Limb (tissue), 2 donors: Measurements from ENCODE around the gene KLRC3.
"Not testable (repeated sequence)": the region's sequence is repeated elsewhere in the genome, so short reads cannot be mapped to it uniquely, and the experiment has no call there.

Experiments used
- DNase-seq, 2 donors: peaks; one replicate each; pipeline ENCODE4 v3.0.0-alpha.2; 2016; ENCODE audit errors: extremely low spot score in 2 of 2

Gene KLRC3

DNA sequence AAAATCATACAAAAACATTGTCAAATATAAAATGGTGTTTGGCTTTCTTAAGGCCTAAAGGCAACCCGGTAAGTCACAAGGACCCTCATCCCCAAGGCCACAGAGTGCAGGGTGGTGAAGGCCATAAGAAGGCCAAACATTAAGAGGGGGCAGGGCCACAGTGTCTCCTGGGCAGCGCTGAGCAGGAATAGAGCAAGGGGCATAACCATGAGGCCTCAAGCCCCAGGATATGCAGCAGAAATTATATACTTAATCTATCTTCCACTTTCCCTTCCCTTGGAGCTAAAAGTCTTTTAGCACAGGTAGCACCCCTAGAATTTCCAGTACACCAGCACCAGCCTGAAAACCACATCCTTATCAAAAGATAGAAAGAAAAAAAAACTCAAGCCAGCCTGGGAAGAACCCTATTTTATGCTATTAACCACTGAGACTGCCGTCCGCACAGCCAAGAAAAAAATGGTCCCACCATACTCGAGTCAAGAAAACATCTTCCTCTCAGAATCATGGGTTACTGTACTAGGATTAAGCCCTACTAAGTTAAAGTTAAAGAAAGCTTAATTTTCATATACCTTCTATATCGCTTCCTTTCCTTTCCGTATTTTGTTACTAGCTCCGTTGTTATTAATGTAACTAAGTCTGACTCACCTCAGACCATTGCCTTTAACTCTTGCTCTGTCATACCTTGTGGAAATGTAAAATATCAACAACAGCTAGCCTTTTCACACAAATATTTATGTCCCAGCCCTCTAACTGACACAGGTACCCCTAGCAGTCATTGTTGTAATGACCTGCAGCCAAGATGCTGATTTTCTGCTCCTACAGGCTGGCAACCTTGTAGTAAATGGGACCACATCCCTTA, 50.6 kb downstream of the KLRC3 start:
- DNase-seq: no peak

DNA sequence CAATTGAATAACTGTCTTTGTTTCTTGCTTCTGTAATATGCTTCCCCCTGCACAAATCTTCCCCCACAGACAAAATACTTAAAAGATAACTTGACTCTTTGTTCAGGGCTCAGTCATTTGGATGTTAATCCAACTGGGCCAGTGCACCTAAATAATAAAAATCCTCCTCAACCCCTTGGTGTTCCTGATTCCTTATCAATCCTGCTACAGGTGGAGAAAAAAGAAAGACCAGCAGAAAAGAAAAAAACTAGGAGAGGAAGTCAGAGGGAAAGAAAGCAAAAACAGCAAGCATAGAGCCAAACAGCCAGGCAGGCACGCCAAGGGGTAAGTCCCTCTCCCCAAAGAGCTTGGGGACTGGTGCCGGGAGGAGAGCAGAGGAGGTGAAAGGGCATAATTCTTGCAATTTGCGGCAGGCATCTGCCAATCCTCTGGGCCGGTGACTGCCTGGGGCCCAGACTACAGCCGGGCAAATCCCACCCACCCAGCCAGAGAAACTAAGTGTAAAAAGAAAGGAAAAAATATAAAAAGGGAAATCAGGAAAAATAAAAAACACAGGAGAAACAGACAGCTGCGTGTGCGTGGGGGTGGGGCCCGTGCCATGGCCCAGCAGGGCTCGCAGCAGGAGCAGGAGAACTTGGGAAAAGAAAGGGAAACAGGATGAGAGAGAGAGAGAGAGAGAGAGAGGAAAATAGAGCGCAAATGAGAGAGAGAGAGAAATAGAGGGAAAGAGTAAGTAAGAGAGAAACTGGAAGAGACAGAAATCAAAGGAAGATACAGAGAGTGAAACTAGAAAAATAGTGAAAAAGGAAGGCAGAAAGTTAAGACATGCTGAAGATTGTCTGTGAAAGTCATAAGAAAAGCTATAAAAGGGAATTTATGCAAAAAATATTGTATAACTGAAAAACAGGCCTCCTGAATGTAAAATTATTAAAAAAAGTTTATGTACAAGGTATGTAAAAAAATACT, 51.9 kb downstream of the KLRC3 start:
- DNase-seq: no peak

GRCh38 chr12:10367714-10368113, 52.7 kb downstream of the KLRC3 start:
- not testable (repeated sequence) for DNase-seq

DNA sequence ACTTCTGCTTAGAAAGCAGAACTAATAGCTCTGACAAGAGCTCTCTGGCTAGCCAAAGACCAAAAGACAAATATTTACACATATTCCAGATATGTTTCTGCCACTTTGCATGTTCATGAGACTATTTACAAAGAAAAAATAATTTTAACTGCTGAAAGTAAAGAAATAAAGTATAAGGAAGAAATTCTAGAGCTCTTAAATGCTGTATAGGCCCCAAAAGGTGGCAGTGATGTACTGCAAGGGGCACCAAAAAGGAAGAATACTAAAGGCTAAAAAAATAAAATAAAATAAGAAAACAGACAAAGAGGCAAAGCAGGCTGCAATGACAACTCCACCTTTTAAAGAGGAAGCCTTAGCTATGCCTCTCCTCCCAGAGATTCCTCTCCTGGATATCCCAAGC, 53.5 kb downstream of the KLRC3 start:
- DNase-seq: peak in 1 of 2 donors; percentile 46

GRCh38 chr12:10365696-10366405, 54.5 kb downstream of the KLRC3 start:
- DNase-seq: peak in 1 of 2 donors; percentile 3

- peak; percentile 64 to 82 for DNase-seq
Measured at GRCh38 chr12:10364815-10365622, 55.4 kb downstream of the KLRC3 start.

DNA sequence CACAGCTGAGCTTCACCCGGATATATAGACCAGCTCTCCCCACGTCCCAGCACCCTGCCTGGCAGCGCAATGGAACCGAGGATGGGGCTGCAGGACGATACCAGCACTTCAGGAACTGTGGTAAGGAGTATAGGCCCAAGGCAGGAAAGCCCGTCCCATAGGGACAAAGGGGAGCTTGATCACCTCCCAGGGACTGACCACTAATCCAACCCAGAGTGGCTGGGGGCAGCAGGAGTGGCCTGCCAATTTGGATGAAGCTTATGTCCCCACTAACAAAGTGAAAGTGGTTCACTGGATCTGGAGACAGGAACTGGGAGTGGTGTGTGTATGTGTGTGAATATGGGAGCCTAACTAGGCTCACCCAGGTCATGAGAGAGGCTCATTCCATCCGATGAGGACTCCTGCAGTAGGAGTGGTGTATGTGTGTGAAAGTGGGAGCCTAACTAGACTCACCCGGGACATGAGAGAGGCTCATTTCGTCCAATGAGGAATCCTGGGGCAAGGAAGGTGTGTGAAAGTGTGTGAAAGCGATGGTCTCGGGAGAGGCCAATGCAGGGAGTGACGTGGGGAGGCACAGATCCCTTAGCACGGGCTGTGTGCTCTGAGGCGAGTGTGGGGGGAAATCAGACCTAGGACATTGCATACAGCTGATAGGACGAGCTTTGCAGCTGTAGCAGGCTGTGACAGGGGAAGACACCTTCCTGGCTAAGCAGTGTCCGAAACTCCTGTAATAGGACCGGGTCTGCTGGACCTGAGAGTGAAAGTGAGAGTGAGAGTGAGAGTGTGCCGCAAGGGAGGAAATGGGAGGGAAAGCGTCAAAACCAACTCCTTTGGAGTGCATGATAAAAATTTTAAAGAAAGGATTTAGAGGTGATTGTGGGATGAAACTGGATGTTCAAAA, 56.2 kb downstream of the KLRC3 start:
- peak; percentile 25 to 65 for DNase-seq

DNA sequence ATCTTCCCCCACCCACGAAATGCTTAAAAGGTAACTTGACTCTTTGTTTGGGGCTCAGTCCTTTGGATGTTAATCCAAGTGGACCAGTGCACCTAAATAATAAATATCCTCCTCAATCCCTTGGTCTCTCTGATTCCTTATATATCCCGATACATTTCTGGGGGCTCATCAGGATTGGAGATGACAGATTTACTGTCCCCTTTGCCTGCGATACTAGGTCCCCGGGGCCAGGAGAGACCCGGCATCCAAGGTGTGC, 56.8 kb downstream of the KLRC3 start:
- DNase-seq: no peak

DNA sequence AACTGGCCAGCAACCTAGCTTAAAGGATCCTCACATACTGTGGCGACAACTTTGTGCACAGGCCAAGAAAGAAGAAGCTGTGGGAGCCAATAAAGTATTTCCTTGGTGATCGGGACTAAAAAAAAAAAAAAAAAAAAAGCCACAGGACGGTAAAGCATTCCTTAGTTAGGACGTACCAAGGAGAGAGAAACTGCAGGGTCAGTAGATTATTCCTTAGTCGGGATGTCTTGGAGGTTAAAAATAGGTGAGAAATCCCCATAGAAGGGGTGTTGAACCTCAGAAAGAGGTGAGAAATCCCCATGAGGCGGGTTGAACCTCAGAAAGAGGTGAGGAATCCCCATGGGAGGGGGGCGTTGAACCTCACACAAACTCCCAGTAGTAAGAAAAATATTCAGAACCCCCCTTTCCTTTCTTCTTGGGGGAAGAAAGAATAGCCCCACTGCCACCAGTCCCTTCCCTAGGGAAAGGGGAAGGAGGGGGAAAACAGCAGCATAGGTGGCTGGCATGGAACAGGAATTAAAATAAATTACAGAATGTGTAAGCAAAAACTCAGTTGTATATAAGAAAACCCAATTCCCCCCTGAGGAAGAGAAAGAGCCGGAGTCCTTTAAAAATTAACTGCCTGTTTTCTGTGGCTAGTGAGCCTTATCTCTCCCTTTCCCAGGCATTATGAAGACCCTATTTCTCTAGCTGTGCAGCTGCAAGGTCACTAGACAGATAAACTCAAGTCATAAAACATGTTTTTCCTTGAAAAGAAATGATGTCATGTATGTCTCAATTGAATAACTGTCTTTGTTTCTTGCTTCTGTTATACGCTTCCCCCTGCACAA, 57.4 kb downstream of the KLRC3 start:
- DNase-seq: no peak

DNA sequence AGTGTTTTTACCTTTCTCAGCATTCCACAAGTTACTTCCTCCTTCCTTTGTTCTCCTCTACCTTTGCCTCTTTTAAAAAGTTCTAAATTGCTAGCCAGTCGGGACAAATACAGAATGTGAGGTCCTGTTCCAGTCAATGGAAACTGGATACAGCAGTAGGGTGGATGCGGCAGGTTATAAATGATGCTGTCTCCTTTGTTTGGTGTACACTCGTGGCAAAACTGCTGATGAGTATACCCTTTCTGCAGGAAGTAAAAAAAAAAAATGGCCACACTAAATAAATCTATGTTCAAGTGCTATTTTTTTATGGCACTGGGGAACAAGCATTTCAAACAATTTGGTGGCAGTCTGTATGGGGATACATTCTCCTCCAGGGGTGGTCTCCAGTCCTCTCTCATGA, 58.1 kb downstream of the KLRC3 start:
- DNase-seq: no peak
